ENCODE data around the gene DSC3. TPM values are rescaled to one million over a fixed set of nuclear protein-coding genes. Genes with fewer than 3 reads are reported as not detected.

DSC3 gene
- total RNA-seq, result not detected

- Mint-ChIP-seq H3K36me3 (ENCODE audit: low read depth) (no peaks in the 10 kb centered on the region), H3K9me3 (peaks cover 9% of the 10 kb centered on the region), H3K4me1 (no peaks in the 10 kb centered on the region), H3K4me3 (no peak within 1 kb of the TSS), H3K27me3 (peaks cover 19% of the 10 kb centered on the region), H3K27ac (no peak within 1 kb of the TSS)
- ATAC-seq (replicated peaks), result no peak
Measured at GRCh38 chr18:31042406-31043181, at the start of gene DSC3. TSS of gene DSC3 (minus strand) at chr18:31042742. CDS start at chr18:31042660, 82 bp downstream.

- Mint-ChIP-seq H3K36me3 (ENCODE audit: low read depth) (no peaks in the 10 kb centered on the region), H3K9me3 (peaks cover 26% of the 10 kb centered on the region), H3K27me3 (no peaks in the 10 kb centered on the region), H3K27ac (no peak overlapping the region), H3K4me3 (no peak overlapping the region), H3K4me1 (no peaks in the 10 kb centered on the region)
- ATAC-seq (replicated peaks), result no peak
Measured at GRCh38 chr18:31091350-31091749, 48.8 kb upstream of the DSC3 start.

GRCh38 chr18:31088532-31088931 lies 46.0 kb upstream of the DSC3 start:
- Mint-ChIP-seq H3K9me3 (peaks cover 19% of the 10 kb centered on the region), H3K4me3 (no peak overlapping the region), H3K4me1 (no peaks in the 10 kb centered on the region), H3K27me3 (no peaks in the 10 kb centered on the region), H3K27ac (no peak overlapping the region), H3K36me3 (ENCODE audit: low read depth) (no peaks in the 10 kb centered on the region)
- ATAC-seq (replicated peaks), result no peak

GRCh38 chr18:31079973-31080372 lies 37.4 kb upstream of the DSC3 start:
- no peak overlapping the region for H3K4me3 Mint-ChIP-seq
- H3K27me3 Mint-ChIP-seq, result no peaks in the 10 kb centered on the region
- no peaks in the 10 kb centered on the region for H3K4me1 Mint-ChIP-seq
- H3K36me3 Mint-ChIP-seq (ENCODE audit: low read depth), result no peaks in the 10 kb centered on the region
- ATAC-seq (replicated peaks), result no peak
- H3K9me3 Mint-ChIP-seq, result peaks cover 7% of the 10 kb centered on the region
- H3K27ac Mint-ChIP-seq, result no peak overlapping the region

GRCh38 chr18:31077878-31078277 lies 35.3 kb upstream of the DSC3 start:
- H3K27me3 Mint-ChIP-seq, result no peaks in the 10 kb centered on the region
- H3K4me3 Mint-ChIP-seq, result no peak overlapping the region
- H3K9me3 Mint-ChIP-seq, result peaks cover 10% of the 10 kb centered on the region
- no peaks in the 10 kb centered on the region for H3K4me1 Mint-ChIP-seq
- H3K27ac Mint-ChIP-seq, result no peak overlapping the region
- no peaks in the 10 kb centered on the region for H3K36me3 Mint-ChIP-seq (ENCODE audit: low read depth)
- ATAC-seq (replicated peaks), result no peak

GRCh38 chr18:31072175-31072574 lies 29.6 kb upstream of the DSC3 start:
- Mint-ChIP-seq H3K4me3 (no peak overlapping the region), H3K27me3 (no peaks in the 10 kb centered on the region), H3K27ac (no peak overlapping the region), H3K9me3 (peaks cover 10% of the 10 kb centered on the region), H3K4me1 (no peaks in the 10 kb centered on the region), H3K36me3 (ENCODE audit: low read depth) (no peaks in the 10 kb centered on the region)
- ATAC-seq (replicated peaks), result no peak

- H3K4me3 Mint-ChIP-seq, result no peak overlapping the region
- H3K36me3 Mint-ChIP-seq (ENCODE audit: low read depth), result no peaks in the 10 kb centered on the region
- H3K9me3 Mint-ChIP-seq, result peaks cover 10% of the 10 kb centered on the region
- no peak overlapping the region for H3K27ac Mint-ChIP-seq
- no peak for ATAC-seq (replicated peaks)
- H3K27me3 Mint-ChIP-seq, result no peaks in the 10 kb centered on the region
- H3K4me1 Mint-ChIP-seq, result no peaks in the 10 kb centered on the region
Measured at GRCh38 chr18:31070206-31070605, 27.7 kb upstream of the DSC3 start.

GRCh38 chr18:31066266-31066665 lies 23.7 kb upstream of the DSC3 start:
- Mint-ChIP-seq H3K4me3 (no peak overlapping the region), H3K27ac (no peak overlapping the region), H3K27me3 (no peaks in the 10 kb centered on the region), H3K9me3 (no peaks in the 10 kb centered on the region), H3K4me1 (no peaks in the 10 kb centered on the region), H3K36me3 (ENCODE audit: low read depth) (no peaks in the 10 kb centered on the region)
- ATAC-seq (replicated peaks), result no peak

- H3K4me1 Mint-ChIP-seq, result no peaks in the 10 kb centered on the region
- H3K4me3 Mint-ChIP-seq, result no peak overlapping the region
- H3K36me3 Mint-ChIP-seq (ENCODE audit: low read depth), result no peaks in the 10 kb centered on the region
- no peak for ATAC-seq (replicated peaks)
- H3K27ac Mint-ChIP-seq, result no peak overlapping the region
- no peaks in the 10 kb centered on the region for H3K27me3 Mint-ChIP-seq
- no peaks in the 10 kb centered on the region for H3K9me3 Mint-ChIP-seq
Measured at GRCh38 chr18:31065036-31065773, 22.7 kb upstream of the DSC3 start.

GRCh38 chr18:31064130-31064529 lies 21.6 kb upstream of the DSC3 start:
- Mint-ChIP-seq H3K9me3 (no peaks in the 10 kb centered on the region), H3K36me3 (ENCODE audit: low read depth) (no peaks in the 10 kb centered on the region), H3K4me3 (no peak overlapping the region), H3K4me1 (no peaks in the 10 kb centered on the region), H3K27ac (no peak overlapping the region), H3K27me3 (no peaks in the 10 kb centered on the region)
- ATAC-seq (replicated peaks), result peak; percentile 47

GRCh38 chr18:31061945-31062344 lies 19.4 kb upstream of the DSC3 start:
- Mint-ChIP-seq H3K27me3 (no peaks in the 10 kb centered on the region), H3K27ac (no peak overlapping the region), H3K9me3 (no peaks in the 10 kb centered on the region), H3K36me3 (ENCODE audit: low read depth) (no peaks in the 10 kb centered on the region), H3K4me1 (no peaks in the 10 kb centered on the region), H3K4me3 (no peak overlapping the region)
- no peak for ATAC-seq (replicated peaks)

- Mint-ChIP-seq H3K36me3 (ENCODE audit: low read depth) (no peaks in the 10 kb centered on the region), H3K9me3 (peaks cover 7% of the 10 kb centered on the region), H3K27me3 (no peaks in the 10 kb centered on the region), H3K4me3 (no peak overlapping the region), H3K27ac (no peak overlapping the region), H3K4me1 (no peaks in the 10 kb centered on the region)
- no peak for ATAC-seq (replicated peaks)
Measured at GRCh38 chr18:31058897-31059296, 16.4 kb upstream of the DSC3 start.

- H3K27me3 Mint-ChIP-seq, result no peaks in the 10 kb centered on the region
- ATAC-seq (replicated peaks), result no peak
- H3K9me3 Mint-ChIP-seq, result peaks cover 10% of the 10 kb centered on the region
- H3K4me1 Mint-ChIP-seq, result no peaks in the 10 kb centered on the region
- no peaks in the 10 kb centered on the region for H3K36me3 Mint-ChIP-seq (ENCODE audit: low read depth)
- H3K27ac Mint-ChIP-seq, result no peak overlapping the region
- no peak overlapping the region for H3K4me3 Mint-ChIP-seq
Measured at GRCh38 chr18:31057917-31058316, 15.4 kb upstream of the DSC3 start.

- Mint-ChIP-seq H3K27ac (no peak overlapping the region), H3K4me3 (no peak overlapping the region), H3K4me1 (no peaks in the 10 kb centered on the region), H3K27me3 (no peaks in the 10 kb centered on the region), H3K36me3 (ENCODE audit: low read depth) (no peaks in the 10 kb centered on the region), H3K9me3 (peaks cover 18% of the 10 kb centered on the region)
- ATAC-seq (replicated peaks), result no peak
Measured at GRCh38 chr18:31057051-31057450, 14.5 kb upstream of the DSC3 start.

- Mint-ChIP-seq H3K27me3 (no peaks in the 10 kb centered on the region), H3K4me1 (no peaks in the 10 kb centered on the region), H3K4me3 (no peak overlapping the region), H3K9me3 (peaks cover 19% of the 10 kb centered on the region), H3K36me3 (ENCODE audit: low read depth) (no peaks in the 10 kb centered on the region), H3K27ac (no peak overlapping the region)
- ATAC-seq (replicated peaks), result no peak
Measured at GRCh38 chr18:31056296-31056695, 13.8 kb upstream of the DSC3 start.

Measured in activated T-helper 17 cell treated with anti-CD3 and anti-CD28 coated beads, Interleukin-2, amount 50 U/mL, for 72 hours (primary cell).